ELF-1 (cell line): Measurements from ENCODE around the gene MRPL18.

Source experiments
- DNase-seq: peaks from one replicate; pipeline ENCODE4 v3.0.0-alpha.2; 2016; ENCODE audit warnings: low read depth, low spot score

The MRPL18 gene

DNA sequence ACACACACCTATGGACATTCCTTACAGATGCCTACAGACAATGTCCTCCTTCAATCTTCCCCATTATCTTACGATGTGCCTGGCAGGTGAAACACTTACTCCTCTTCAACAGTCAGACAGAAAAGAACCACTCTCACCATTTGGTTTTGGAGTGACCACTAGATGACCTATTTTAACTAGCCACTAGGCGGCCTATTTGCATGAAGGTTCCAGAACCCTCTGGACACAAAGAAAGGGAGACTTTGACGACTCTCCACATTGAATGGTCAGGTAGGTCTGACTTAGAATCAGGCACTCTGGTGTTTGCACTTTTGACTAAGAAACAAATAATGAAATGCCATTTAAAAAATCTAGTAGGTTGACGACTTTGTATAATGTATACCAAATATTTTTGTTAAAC, 51.8 kb downstream of the MRPL18 start:
- DNase-seq, result no peak

DNA sequence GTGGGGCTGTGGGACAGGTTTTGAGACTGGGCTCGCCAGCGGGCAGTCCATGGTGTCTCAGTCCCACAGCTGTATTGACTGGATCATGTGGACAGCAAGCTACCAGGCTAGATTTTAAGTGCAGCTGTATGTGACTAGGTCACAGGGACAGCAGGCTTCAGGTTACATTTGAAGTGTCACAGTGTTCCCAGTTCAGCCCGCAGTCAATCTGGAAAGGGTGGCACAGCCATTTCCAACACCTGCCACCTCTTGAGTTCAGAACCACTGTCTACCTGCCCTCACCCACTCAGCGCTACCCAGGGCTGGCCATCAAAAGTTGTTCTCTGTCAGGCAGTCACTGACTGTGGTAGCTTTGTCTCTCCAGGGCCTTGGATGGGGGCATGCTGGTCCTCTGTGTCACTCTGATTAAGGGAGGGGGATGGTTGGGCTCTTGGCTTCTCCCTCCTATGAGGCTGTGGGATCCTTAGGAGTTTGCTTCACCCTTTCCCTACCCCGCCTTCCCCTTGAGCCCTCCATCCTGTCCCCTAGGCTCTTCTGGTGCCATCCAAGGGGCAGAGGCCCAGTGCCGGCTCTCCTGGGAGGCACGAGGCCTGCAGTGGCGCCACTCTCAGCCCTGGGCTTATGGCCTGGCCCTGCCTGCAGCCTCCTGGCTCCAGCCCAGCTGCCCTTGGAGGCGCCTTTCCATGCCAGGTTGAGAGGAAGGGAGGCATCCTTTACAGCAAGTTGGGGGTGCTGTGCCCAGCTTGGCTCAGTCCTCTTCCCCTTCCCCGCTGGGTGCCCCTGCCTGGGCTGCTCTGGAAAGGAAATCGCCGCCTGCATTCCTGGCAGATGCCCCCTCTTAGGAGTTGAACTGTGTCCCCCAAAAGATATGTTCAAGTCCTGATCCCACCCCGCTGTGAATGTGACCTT, 54.7 kb downstream of the MRPL18 start:
- no peak for DNase-seq
